GM10266 (cell line): ENCODE measurements around the gene SCN4B.

Experiments used
- DNase-seq: peaks from one replicate; pipeline ENCODE4 v3.0.0; 2012; ENCODE audit errors: extremely low spot score
- CTCF ChIP-seq: IDR thresholded peaks from 2 replicates; pipeline ENCODE4 v1.5.1; 2012; ENCODE audit warnings: mild to moderate bottlenecking, low read depth; ENCODE audit not compliant: control insufficient read depth, insufficient read depth; ENCODE audit errors: missing control alignments

Gene SCN4B

GRCh38 chr11:118095967-118096367 is 56.7 kb downstream of the SCN4B start:
- no peak for DNase-seq
- TF ChIP-seq CTCF, result no peak

- no peak for DNase-seq
- TF ChIP-seq CTCF, result no peak
Observed at GRCh38 chr11:118095493-118095892, 57.1 kb downstream of the SCN4B start.

- DNase-seq, result no peak
- TF ChIP-seq CTCF, result no peak
Observed at GRCh38 chr11:118092907-118093571, 59.6 kb downstream of the SCN4B start.

GRCh38 chr11:118091690-118092089 is 60.9 kb downstream of the SCN4B start:
- DNase-seq, result no peak
- TF ChIP-seq CTCF, result no peak

GRCh38 chr11:118090545-118091162 is 62.0 kb downstream of the SCN4B start:
- TF ChIP-seq CTCF, result no peak
- DNase-seq, result no peak

- no peak for DNase-seq
- TF ChIP-seq CTCF, result no peak
Observed at GRCh38 chr11:118088531-118088930, 64.1 kb downstream of the SCN4B start.

GRCh38 chr11:118087931-118088330 is 64.7 kb downstream of the SCN4B start:
- TF ChIP-seq CTCF, result no peak
- DNase-seq, result no peak
